IPS-11a (cell line): Measurements from ENCODE around the gene UBR1.
"Not testable (repeated sequence)": the region's sequence is repeated elsewhere in the genome, so short reads cannot be mapped to it uniquely, and the experiment has no call there.

Experiments used
- H3K4me3 ChIP-seq: one replicate; pipeline ENCODE4 v1.5.1; 2013; ENCODE audit warnings: low read depth, low read length, control low read depth

Gene UBR1

GRCh38 chr15:42979113-42979512, 126.7 kb downstream of the UBR1 start:
- not testable (repeated sequence) for H3K4me3 ChIP-seq

GRCh38 chr15:42974202-42974862, 131.5 kb downstream of the UBR1 start:
- no peak overlapping the region for H3K4me3 ChIP-seq

- H3K4me3 ChIP-seq = no peak overlapping the region
Measured at GRCh38 chr15:42973114-42973513, 132.7 kb downstream of the UBR1 start.

- H3K4me3 ChIP-seq = no peak overlapping the region
Measured at GRCh38 chr15:42971830-42972229, 134.0 kb downstream of the UBR1 start.

GRCh38 chr15:42964476-42964875, 141.4 kb downstream of the UBR1 start:
- H3K4me3 ChIP-seq = no peak overlapping the region

GRCh38 chr15:42955518-42955917, 150.3 kb downstream of the UBR1 start:
- H3K4me3 ChIP-seq = no peak overlapping the region

GRCh38 chr15:42954291-42954690, 151.5 kb downstream of the UBR1 start:
- no peak overlapping the region for H3K4me3 ChIP-seq

- H3K4me3 ChIP-seq = not testable (repeated sequence)
Measured at GRCh38 chr15:42948898-42949297, 156.9 kb downstream of the UBR1 start.

GRCh38 chr15:42940527-42940926, 165.3 kb downstream of the UBR1 start:
- no peak overlapping the region for H3K4me3 ChIP-seq

GRCh38 chr15:42939841-42940240, 166.0 kb downstream of the UBR1 start:
- H3K4me3 ChIP-seq = no peak overlapping the region

GRCh38 chr15:42937143-42937542, 168.7 kb downstream of the UBR1 start:
- H3K4me3 ChIP-seq = no peak overlapping the region

GRCh38 chr15:42933886-42934667, 171.8 kb downstream of the UBR1 start:
- no peak overlapping the region for H3K4me3 ChIP-seq

- H3K4me3 ChIP-seq = no peak overlapping the region
Measured at GRCh38 chr15:42932833-42933515, 172.9 kb downstream of the UBR1 start.

- H3K4me3 ChIP-seq = no peak overlapping the region
Measured at GRCh38 chr15:42931702-42932486, 173.9 kb downstream of the UBR1 start.

GRCh38 chr15:42929306-42929848, 176.5 kb downstream of the UBR1 start:
- H3K4me3 ChIP-seq = no peak overlapping the region

- peak overlapping the region; percentile 91 for H3K4me3 ChIP-seq
Measured at GRCh38 chr15:42921342-42921731, 184.5 kb downstream of the UBR1 start.

GRCh38 chr15:42920519-42921341, 185.1 kb downstream of the UBR1 start, which contains the start of gene TTBK2:
Gene TTBK2, minus strand, starts transcription at chr15:42920778. Its CDS starts 42,161 bp downstream, at chr15:42878617.
- H3K4me3 ChIP-seq = peak within 1 kb of the TSS; percentile 91

- H3K4me3 ChIP-seq = peak overlapping the region; percentile 91
Measured at GRCh38 chr15:42919799-42920518, 185.9 kb downstream of the UBR1 start.

GRCh38 chr15:42919308-42919707, 186.5 kb downstream of the UBR1 start:
- H3K4me3 ChIP-seq = peak overlapping the region; percentile 91
